Measurements from ENCODE around the gene DPRX. TPM values are rescaled to one million over a fixed set of nuclear protein-coding genes. Genes with fewer than 3 reads are reported as not detected.

Gene DPRX
- total RNA-seq, 1 experiment from 2014 or later: not detected

DNA sequence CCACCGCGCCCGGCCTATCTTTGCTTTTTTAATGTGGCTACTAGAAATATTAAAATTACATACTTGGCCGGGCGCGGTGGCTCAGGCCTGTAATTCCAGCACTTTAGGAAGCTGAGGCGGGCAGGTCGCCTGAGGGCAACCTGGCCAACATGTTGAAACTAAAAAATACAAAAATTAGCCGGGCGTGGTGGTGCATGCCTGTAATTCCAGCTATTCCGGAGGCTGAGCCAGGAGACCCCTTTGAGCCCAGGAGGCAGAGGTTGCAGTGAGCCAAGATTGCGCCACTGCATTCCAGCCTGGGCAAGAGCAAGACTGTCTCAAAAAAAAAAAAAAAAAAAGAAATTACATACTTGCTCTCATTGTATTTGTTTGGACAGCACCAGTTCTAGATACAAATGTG lies 34.8 kb upstream of the DPRX start:
- H3K27me3 ChIP-seq (ENCODE audit: insufficient read depth, low read depth): no peaks in the 10 kb centered on the region
- intact Hi-C loops (cut with micrococcal nuclease; ENCODE audit: unreplicated experiment): loop anchor here (1.0 kb wide), 1 partner anchor 15 kb away; no protein-coding TSS in a partner anchor
- ChIA-PET CTCF (interaction anchor here (0.7 kb wide), 1 partner anchor 433 kb away, joined by 16 read pairs; no protein-coding TSS in a partner anchor), POLR2A (ENCODE audit: unreplicated experiment) (no interaction called here)
- H2AFZ ChIP-seq: no peak overlapping the region
- H3K9me2 ChIP-seq (ENCODE audit: insufficient read depth): no peaks in the 10 kb centered on the region
- no peak overlapping the region for H3K4me3 ChIP-seq
- peak overlapping the region; percentile 3 for H3K4me2 ChIP-seq
- BruUV-seq (replicated peaks): no TSS peak
- peak; percentile 90 to 91 for DNase-seq
- H3K9me3 ChIP-seq (ENCODE audit: insufficient read depth, low read depth): no peaks in the 10 kb centered on the region
- peaks cover 18% of the 10 kb centered on the region; the same call in 1 of the 2 replicates for H3F3A ChIP-seq (ENCODE audit: insufficient read depth, low read depth)
- H4K20me1 ChIP-seq (ENCODE audit: insufficient read depth): no peaks in the 10 kb centered on the region
- H3K79me2 ChIP-seq (ENCODE audit: low read depth): no peaks in the 10 kb centered on the region
- H3K36me3 ChIP-seq (ENCODE audit: low read depth): no peaks in the 10 kb centered on the region
- H3K27ac ChIP-seq: peak overlapping the region; percentile 40
- TF ChIP-seq, protein P1, sequence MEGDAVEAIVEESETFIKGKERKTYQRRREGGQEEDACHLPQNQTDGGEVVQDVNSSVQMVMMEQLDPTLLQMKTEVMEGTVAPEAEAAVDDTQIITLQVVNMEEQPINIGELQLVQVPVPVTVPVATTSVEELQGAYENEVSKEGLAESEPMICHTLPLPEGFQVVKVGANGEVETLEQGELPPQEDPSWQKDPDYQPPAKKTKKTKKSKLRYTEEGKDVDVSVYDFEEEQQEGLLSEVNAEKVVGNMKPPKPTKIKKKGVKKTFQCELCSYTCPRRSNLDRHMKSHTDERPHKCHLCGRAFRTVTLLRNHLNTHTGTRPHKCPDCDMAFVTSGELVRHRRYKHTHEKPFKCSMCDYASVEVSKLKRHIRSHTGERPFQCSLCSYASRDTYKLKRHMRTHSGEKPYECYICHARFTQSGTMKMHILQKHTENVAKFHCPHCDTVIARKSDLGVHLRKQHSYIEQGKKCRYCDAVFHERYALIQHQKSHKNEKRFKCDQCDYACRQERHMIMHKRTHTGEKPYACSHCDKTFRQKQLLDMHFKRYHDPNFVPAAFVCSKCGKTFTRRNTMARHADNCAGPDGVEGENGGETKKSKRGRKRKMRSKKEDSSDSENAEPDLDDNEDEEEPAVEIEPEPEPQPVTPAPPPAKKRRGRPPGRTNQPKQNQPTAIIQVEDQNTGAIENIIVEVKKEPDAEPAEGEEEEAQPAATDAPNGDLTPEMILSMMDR (conservative IDR thresholded peaks at IDR 0.05): no peak
- no peak for TF ChIP-seq EZH2 (IDR thresholded peaks at IDR 0.05; ENCODE audit: low read depth)
- peaks cover 15% of the 10 kb centered on the region for H3K4me1 ChIP-seq (replicated peaks; ENCODE audit: insufficient read depth)

DNA sequence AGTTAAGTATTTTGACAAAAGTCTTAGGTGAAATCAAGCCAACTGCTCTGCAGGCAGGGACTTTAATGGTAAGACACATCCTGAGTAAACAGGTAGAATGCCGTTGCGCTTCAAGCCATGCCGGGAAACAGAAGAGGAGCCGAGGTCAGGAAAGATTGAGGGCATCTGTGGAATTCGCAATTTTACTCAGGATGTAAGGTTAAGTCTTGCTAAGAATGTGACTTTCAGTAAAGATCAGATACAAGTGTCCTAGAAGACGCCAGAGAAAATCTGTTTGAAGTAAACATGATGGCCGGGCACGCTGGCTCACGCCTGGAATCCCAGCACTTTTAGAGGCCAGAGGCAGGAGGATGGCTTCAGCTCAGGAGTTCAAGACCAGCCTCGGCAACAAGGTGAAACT lies 33.4 kb upstream of the DPRX start:
- intact Hi-C loops (cut with micrococcal nuclease; ENCODE audit: unreplicated experiment): no loop called here
- H3K27ac ChIP-seq: peak overlapping the region; percentile 40
- no peak overlapping the region for H3K4me3 ChIP-seq
- H3K36me3 ChIP-seq (ENCODE audit: low read depth): no peaks in the 10 kb centered on the region
- no peaks in the 10 kb centered on the region for H3K79me2 ChIP-seq (ENCODE audit: low read depth)
- CTCF ChIA-PET: no interaction called here
- no TSS peak for BruUV-seq (replicated peaks)
- H3F3A ChIP-seq (ENCODE audit: insufficient read depth, low read depth): peaks cover 18% of the 10 kb centered on the region; the same call in 1 of the 2 replicates
- H3K4me1 ChIP-seq (replicated peaks; ENCODE audit: insufficient read depth): peaks cover 15% of the 10 kb centered on the region
- H3K9me3 ChIP-seq (ENCODE audit: insufficient read depth, low read depth): no peaks in the 10 kb centered on the region
- DNase-seq: no peak
- no peaks in the 10 kb centered on the region for H3K27me3 ChIP-seq (ENCODE audit: insufficient read depth, low read depth)
- H2AFZ ChIP-seq: no peak overlapping the region
- POLR2A ChIA-PET (ENCODE audit: unreplicated experiment): no interaction called here
- no peaks in the 10 kb centered on the region for H4K20me1 ChIP-seq (ENCODE audit: insufficient read depth)
- no peak for TF ChIP-seq EZH2 (IDR thresholded peaks at IDR 0.05; ENCODE audit: low read depth)
- TF ChIP-seq, protein P1 (conservative IDR thresholded peaks at IDR 0.05): no peak
- no peaks in the 10 kb centered on the region for H3K9me2 ChIP-seq (ENCODE audit: insufficient read depth)
- no peak overlapping the region for H3K4me2 ChIP-seq

DNA sequence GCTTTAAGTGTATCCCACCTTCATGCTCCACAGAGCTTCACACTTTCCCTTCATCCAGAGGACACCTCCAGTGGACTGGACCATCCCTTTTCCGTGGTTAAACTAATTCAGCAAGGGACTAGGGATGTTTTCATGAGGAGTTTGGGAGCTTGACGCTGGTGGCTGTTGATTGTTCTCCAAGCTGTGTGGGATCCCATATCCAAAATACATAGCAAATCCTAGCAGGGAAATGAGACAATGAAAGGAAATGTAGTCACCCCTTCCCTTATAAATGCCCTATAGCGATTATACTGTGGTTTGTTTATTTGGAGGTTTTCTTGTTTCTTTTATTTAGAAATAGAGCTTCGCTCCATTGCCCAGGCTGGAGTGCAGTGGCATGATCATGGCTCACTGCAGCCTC lies 31.6 kb upstream of the DPRX start:
- intact Hi-C loops (cut with micrococcal nuclease; ENCODE audit: unreplicated experiment): no loop called here
- CTCF ChIA-PET: interaction anchor here (0.6 kb wide), 2 partner anchors 25 to 192 kb away, joined by 3 to 5 read pairs; no protein-coding TSS in a partner anchor
- no peak overlapping the region for H3K27ac ChIP-seq

More for the DNA sequence above, 31.6 kb upstream of the DPRX start:
- DNase-seq: no peak
- Histone ChIP-seq H3K9me2 (ENCODE audit: insufficient read depth) (no peaks in the 10 kb centered on the region), H3K4me2 (no peak overlapping the region), H3F3A (ENCODE audit: insufficient read depth, low read depth) (peaks cover 18% of the 10 kb centered on the region; the same call in 1 of the 2 replicates), H2AFZ (no peak overlapping the region), H3K4me1 (replicated peaks; ENCODE audit: insufficient read depth) (peaks cover 15% of the 10 kb centered on the region), H3K4me3 (no peak overlapping the region), H4K20me1 (ENCODE audit: insufficient read depth) (no peaks in the 10 kb centered on the region), H3K27me3 (ENCODE audit: insufficient read depth, low read depth) (no peaks in the 10 kb centered on the region), H3K79me2 (ENCODE audit: low read depth) (no peaks in the 10 kb centered on the region), H3K36me3 (ENCODE audit: low read depth) (no peaks in the 10 kb centered on the region), H3K9me3 (ENCODE audit: insufficient read depth, low read depth) (no peaks in the 10 kb centered on the region)
- POLR2A ChIA-PET (ENCODE audit: unreplicated experiment): no interaction called here
- BruUV-seq (replicated peaks): no TSS peak
- no peak for TF ChIP-seq EZH2 (IDR thresholded peaks at IDR 0.05; ENCODE audit: low read depth)
- TF ChIP-seq, protein P1 (conservative IDR thresholded peaks at IDR 0.05): no peak
